Tibial nerve (tissue), 4 donors: ENCODE data around the gene SNED1. TPM values are rescaled to one million over a fixed set of nuclear protein-coding genes. Genes with fewer than 3 reads are reported as not detected.
"Not testable (repeated sequence)": the region's sequence is repeated elsewhere in the genome, so short reads cannot be mapped to it uniquely, and the experiment has no call there.

Experiments used
- DNase-seq, 2 donors: peaks; one replicate each; pipeline ENCODE4 v3.0.0-alpha.2; 2019; ENCODE audit warnings: low spot score in 2 of 2
- H3K27ac ChIP-seq, 4 donors: fragments of 200-600 bp; sonication (generic) in 3 of 4; one replicate each; pipeline ENCODE4 v1.5.1; 2017 to 2019; ENCODE audit warnings: mild to moderate bottlenecking in 1 of 4
- H3K27me3 ChIP-seq, 2 donors: fragments of 200-600 bp; sonication (generic) in 1 of 2; one replicate each; pipeline versions ENCODE4 v1.5.1 to v1.6.0; 2017 to 2019
- H3K36me3 ChIP-seq, 3 donors: fragments of 200-600 bp; sonication (generic); one replicate each; pipeline ENCODE4 v1.5.1; 2018 to 2019
- H3K4me1 ChIP-seq, 4 donors: fragments of 200-600 bp; sonication (generic) in 3 of 4; one replicate each; pipeline ENCODE4 v1.5.1; 2017 to 2019
- H3K4me3 ChIP-seq, 4 donors: fragments of 200-600 bp; sonication (generic) in 3 of 4; one replicate each; pipeline ENCODE4 v1.5.1; 2017 to 2019; ENCODE audit warnings: mild to moderate bottlenecking in 1 of 4, moderate library complexity in 1 of 4
- H3K9me3 ChIP-seq, 4 donors: fragments of 200-600 bp; sonication (generic) in 3 of 4; one replicate each; pipeline ENCODE4 v1.5.1; 2017 to 2019
- CTCF ChIP-seq, 5 experiments: fragments of 200-600 bp in 3 of 5; fragments of 450-650 bp in 2 of 5; sonication (generic) in 3 of 5; IDR thresholded peaks; one replicate each; pipeline ENCODE4 v1.5.1; 2016 to 2019; ENCODE audit warnings: antibody characterized with exemption in 5 of 5, mild to moderate bottlenecking in 3 of 5, moderate library complexity in 2 of 5
- EP300 ChIP-seq, 2 donors: sonication (generic); formaldehyde crosslinking; IDR thresholded peaks; one replicate each; pipeline ENCODE4 v1.6.1; 2017; ENCODE audit warnings: antibody characterized with exemption in 2 of 2, mild to moderate bottlenecking in 1 of 2
- POLR2A ChIP-seq, 2 donors: fragments of 450-650 bp; IDR thresholded peaks; one replicate each; pipeline ENCODE4 v1.6.1; 2017; ENCODE audit warnings: antibody characterized with exemption in 2 of 2, mild to moderate bottlenecking in 2 of 2, moderate library complexity in 2 of 2
- WGBS, 2 donors: methylation state at CpG; one replicate each; pipeline ENCODE4 v1.1.5; 2018; 5-methylcytosine and 5-hydroxymethylcytosine counted together
- total RNA-seq, 4 donors: library from RNA; depleted of rRNA; stranded (reverse); fragments of >200 nt; gene quantifications; one replicate each; pipeline ENCODE4 v1.1.0, GENCODE V29; 2016

Gene SNED1
- total RNA-seq, 4 donors from 2014 or later, result 116 to 226 (median 141) TPM

- Histone ChIP-seq H3K27me3 (no peaks in the 10 kb centered on the region), H3K4me1 (peaks cover 0 to 24% (median 3%) of the 10 kb centered on the region in 4 donors), H3K36me3 (no peaks in the 10 kb centered on the region), H3K9me3 (peaks cover 0 to 17% (median 0%) of the 10 kb centered on the region in 4 donors), H3K4me3 (no peak overlapping the region), H3K27ac (no peak overlapping the region)
- no peak for DNase-seq
- 88 to 91% methylated on average over 12 to 15 of the region's 15 CpGs for WGBS, 2 donors
- TF ChIP-seq POLR2A (IDR thresholded peaks at IDR 0.05), result no peak
- TF ChIP-seq CTCF (IDR thresholded peaks at IDR 0.05), result no peak
- no peak for TF ChIP-seq EP300 (IDR thresholded peaks at IDR 0.05)
Measured at GRCh38 chr2:240970816-240971215, 27.6 kb upstream of the SNED1 start.

- TF ChIP-seq POLR2A (IDR thresholded peaks at IDR 0.05) (no peak), CTCF (IDR thresholded peaks at IDR 0.05) (no peak), EP300 (IDR thresholded peaks at IDR 0.05) (no peak)
- Histone ChIP-seq H3K4me1 (peaks cover 0 to 24% (median 3%) of the 10 kb centered on the region in 4 donors), H3K9me3 (peaks cover 0 to 17% (median 0%) of the 10 kb centered on the region in 4 donors), H3K4me3 (no peak overlapping the region), H3K27me3 (no peaks in the 10 kb centered on the region), H3K36me3 (no peaks in the 10 kb centered on the region), H3K27ac (peak overlapping the region in 2 of 4 donors; percentile 32 to 71)
- 62 to 80% methylated on average over 11 of the region's 11 CpGs for WGBS, 2 donors
- DNase-seq, result no peak
Measured at GRCh38 chr2:240972201-240972600, 26.2 kb upstream of the SNED1 start.

- no peak for TF ChIP-seq POLR2A (IDR thresholded peaks at IDR 0.05)
- TF ChIP-seq EP300 (IDR thresholded peaks at IDR 0.05), result peak in 1 of 2 donors; percentile 29
- DNase-seq, result no peak
- H3K4me1 ChIP-seq, result peaks cover 0 to 24% (median 3%) of the 10 kb centered on the region in 4 donors
- 38 to 45% methylated on average over 13 to 17 of the region's 17 CpGs for WGBS, 2 donors
- H3K36me3 ChIP-seq, result no peaks in the 10 kb centered on the region
- H3K4me3 ChIP-seq, result no peak overlapping the region
- peak overlapping the region in 3 of 4 donors; percentile 32 to 71 (median 45) for H3K27ac ChIP-seq
- H3K27me3 ChIP-seq, result no peaks in the 10 kb centered on the region
- H3K9me3 ChIP-seq, result peaks cover 0 to 17% (median 0%) of the 10 kb centered on the region in 4 donors
Measured at GRCh38 chr2:240972636-240973521, 25.5 kb upstream of the SNED1 start.

GRCh38 chr2:240974771-240975572 lies 23.4 kb upstream of the SNED1 start:
- no peaks in the 10 kb centered on the region for H3K27me3 ChIP-seq
- TF ChIP-seq POLR2A (IDR thresholded peaks at IDR 0.05), result no peak
- TF ChIP-seq CTCF (IDR thresholded peaks at IDR 0.05), result no peak
- no peak for TF ChIP-seq EP300 (IDR thresholded peaks at IDR 0.05)
- H3K4me1 ChIP-seq, result peaks cover 0 to 24% (median 3%) of the 10 kb centered on the region in 4 donors
- peaks cover 0 to 17% (median 0%) of the 10 kb centered on the region in 4 donors for H3K9me3 ChIP-seq
- peak overlapping the region in 1 of 4 donors; percentile 16 for H3K27ac ChIP-seq
- DNase-seq, result no peak
- no peaks in the 10 kb centered on the region for H3K36me3 ChIP-seq
- no peak overlapping the region for H3K4me3 ChIP-seq
- 62 to 71% methylated on average over 9 to 10 of the region's 10 CpGs for WGBS, 2 donors

- H3K4me1 ChIP-seq, result peaks cover 0 to 24% (median 3%) of the 10 kb centered on the region in 4 donors
- not testable (repeated sequence) for DNase-seq, H3K27me3 ChIP-seq, H3K4me3 ChIP-seq, H3K36me3 ChIP-seq, H3K27ac ChIP-seq
- WGBS, 2 donors, result 75 to 89% methylated on average over 3 to 4 of the region's 4 CpGs
- H3K9me3 ChIP-seq, result peaks cover 0 to 12% (median 0%) of the 10 kb centered on the region in 4 donors
Measured at GRCh38 chr2:240975903-240976302, 22.5 kb upstream of the SNED1 start.
